ENCODE data around the gene WNT9B.

WNT9B gene

DNA sequence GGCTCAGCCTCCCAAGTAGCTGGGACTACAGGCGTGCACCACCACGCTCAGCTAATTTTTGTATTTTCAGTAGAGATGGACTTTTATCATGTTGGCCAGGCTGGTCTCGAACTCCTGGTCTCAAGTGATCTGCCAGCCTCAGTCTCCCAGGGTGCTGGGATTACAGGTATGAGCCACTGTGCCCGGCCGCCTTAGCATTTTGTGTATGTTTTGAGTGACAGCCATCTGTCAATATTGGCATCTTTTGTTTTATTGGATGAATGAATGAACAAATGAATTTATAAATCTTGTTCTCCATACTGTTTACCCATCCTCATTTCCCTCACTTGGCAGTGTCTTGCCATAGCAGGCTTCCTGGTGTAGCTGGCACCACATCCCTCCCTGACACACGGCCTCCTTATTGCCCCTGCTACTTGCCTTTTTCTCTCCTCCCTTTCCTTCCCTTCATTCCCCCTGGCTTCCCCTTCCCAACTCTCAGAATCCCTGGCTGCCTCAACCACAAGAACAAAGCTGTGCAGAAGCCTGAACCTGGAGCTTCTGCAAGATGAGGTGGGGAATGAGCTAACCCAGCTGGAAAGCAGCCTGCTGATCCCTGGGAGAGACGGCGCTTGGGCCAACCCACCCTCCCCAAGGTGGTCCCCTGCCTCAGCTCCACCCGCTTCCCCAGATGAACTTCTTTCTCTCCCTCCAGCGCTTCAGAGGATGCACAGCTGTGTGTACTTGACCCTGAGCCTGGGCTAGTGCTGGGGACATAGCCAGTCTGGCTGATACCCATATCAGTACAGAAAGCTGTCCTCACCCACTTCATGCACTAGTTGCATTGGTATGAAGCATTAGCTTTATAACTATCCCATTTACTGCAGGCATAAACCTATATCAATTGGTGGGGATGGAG, 34.3 kb downstream of the WNT9B start:
- DNase-seq, result no peak

DNA sequence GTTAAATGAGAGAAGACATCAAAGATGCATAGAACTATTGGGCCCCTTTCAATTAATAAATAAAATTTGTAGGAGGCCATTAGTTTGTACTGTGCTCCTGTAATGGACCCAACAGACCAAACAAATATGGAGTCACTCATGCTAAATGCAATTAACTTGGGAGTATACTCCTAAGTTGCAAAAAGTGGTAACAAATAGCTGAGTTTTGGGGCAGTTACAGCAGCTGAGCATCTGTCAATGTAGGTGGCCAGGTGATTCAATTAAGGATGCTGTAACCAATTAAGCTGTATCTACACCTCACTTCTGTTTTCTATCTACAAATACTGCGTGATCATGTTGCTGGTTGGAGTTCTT, 34.9 kb downstream of the WNT9B start:
- no peak for DNase-seq

DNA sequence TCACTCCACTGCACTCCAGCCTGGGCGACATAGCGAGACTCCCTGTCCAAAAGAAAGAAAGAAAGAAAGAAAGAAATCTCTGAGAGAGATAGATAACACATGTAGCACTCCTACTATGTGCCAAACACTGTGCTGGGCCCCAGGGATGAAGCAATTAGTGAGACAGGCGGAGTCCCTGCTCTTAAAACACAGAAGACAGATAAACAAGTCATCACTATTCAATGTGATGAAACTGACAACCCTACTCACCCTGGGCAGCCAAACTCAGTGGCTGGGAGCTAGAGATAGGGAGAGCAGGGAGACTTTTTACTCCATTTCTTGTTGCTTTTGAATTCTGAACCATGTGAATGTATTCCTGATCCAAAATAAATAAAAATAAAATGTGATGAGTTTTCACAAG, 36.3 kb downstream of the WNT9B start:
- no peak for DNase-seq

DNA sequence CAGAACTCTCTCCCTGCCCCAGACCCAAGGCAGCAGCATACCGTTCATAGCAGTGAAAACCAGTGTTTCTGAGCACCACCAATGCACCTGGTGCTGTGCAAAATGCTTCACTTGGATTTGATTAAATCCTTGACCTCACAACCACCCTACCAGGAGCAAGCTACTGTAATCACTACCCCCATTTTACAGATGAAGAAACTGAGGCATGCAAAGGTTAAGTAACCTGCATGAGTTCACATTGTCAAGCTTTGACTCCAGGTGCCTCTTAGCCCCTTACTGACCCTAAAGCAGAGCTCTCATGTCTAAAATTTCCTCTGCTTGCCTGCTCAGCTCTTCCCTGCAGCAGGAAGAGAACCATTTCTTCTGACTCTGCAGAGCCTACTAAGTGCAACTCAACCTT, 37.3 kb downstream of the WNT9B start:
- no peak for DNase-seq

DNA sequence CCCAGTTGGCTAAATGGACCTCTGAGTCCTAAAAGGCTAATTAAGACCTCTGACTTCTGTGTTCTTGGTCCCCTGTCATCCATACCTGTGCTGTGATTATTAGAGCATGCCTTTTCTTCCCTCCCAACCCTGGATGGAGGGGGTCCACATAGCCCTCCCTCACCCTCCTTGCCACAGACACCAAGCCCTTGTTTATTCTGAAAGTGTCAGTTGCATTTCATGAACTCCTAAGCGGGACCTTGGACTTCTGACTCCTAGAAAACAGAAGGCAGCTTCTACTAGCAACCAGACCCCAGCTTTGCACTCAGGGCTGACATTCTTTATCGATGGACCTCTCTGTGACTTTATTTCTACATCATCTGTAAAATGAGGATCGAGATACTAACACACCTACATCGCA, 38.1 kb downstream of the WNT9B start:
- DNase-seq, result no peak

DNA sequence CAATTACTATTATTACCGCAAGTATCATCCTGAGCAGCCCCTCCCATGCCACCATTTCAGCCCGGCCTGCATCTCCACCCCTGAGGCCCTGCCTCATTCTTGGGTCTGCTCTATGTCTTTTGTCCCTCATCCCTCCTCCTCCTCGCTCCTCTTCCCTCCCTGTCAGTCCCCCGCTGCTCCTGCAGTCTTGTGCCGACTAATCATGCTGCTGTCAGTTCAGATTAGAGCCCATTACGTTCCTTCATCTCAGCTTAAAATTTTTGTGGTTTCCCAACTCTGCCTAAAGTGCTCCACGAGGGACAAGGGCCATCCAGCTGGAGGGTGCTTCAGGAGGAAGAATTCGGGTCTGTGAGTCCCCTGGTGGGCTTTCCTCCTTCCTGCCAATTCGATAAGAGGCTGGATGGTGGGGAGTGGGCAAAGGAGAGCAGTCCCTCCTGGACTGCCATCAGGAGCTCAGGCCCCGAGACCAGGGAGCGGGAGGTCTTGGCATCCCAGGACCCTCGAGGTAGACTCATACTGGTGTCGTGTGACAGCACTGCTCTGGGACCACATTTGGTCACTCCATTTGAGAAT, 38.7 kb downstream of the WNT9B start:
- DNase-seq, result no peak

DNA sequence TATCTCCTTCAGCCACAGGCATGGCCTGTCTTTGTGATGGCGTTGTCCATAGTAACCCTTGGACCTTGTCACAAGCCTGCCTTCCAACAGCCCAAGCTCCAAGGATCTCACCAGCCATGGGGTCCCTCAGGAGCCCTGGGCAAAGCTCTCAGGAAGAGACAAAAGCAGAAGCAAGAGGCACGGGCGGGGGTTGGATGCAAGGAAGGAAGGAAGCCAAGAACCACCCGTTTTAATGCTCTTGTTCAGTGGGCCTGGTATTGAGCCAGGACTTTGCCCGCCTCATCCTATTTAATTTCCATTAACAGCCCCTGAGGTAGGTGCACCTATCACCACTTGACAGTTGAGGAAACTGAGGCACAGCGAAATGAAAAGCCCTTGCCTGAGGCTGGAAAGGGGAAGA, 39.3 kb downstream of the WNT9B start:
- no peak for DNase-seq

DNA sequence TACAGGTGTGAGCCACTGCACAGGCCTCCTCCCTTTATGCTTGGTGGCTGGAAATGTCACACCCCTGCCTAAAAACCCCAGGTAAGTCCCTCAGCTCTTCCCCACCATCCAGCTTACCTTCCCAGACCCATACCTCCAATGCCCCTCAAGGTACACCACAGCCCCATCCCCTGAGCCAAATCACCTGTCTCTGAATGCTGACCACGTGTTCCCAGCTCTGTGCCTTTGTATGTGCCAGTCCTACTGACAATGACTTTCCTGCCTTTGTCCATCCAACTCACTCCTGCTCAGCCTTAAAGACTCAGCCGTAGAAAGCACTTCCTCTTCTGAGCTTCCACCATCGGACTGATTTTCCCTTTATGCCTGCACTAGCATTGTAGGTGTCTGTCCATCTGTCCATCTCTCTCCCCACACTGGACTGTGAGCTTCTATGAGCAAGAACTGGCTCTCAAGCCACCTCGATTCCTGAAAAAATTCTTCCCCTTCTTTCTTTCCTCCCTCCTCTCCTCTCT, 40.9 kb downstream of the WNT9B start:
- DNase-seq, result no peak

DNA sequence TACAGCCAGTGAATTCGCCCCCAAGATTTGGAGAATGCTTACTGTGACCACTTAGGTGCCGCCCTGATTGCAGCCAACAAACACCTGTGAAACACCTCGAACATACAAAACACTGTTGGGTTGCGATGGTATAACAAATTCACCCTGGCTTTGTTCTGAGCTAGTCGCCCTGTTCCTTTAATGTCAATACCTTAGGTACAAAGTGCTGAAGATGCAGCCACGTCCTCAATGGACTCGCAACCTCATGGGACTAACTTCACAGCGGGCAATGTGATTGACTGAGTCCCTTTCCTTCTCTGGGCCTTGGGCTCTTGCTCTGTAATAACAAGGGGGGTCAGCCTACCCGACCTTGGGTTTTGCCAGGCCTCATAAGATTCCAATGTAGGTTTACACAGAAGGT, 42.6 kb downstream of the WNT9B start:
- no peak for DNase-seq

DNA sequence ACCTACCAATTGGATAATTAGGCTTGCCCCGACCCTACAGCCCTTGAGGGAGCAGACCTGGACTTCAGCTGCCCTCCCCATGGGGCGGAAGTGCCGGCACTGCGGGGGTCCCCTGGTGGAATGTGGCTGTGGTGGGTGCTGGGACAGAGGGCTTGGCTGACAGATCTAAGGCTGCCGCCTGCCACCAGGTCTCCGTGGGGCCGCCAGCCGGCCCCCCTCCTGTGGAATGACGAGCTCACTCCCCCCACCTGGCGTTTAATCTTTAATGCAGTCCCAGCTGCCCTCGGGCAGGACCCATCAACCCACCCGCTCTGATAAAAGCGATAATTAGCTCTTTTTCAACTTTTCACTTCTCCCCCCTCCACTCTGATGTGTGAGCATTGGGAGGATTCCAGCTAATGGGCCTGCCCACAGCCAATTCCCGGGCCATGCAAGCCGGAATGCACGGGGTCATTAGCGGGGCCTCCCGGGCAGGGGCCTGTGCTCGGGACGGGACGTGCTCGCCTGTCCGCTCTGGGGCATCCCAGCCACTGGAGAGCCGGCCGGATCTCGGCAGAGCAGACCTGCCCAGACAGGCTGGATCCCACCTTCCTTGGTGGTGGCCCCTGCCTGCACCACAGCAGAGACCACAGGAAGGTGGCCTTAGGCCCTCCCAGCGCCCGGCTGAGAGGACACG, 43.2 kb downstream of the WNT9B start:
- DNase-seq, result no peak

DNA sequence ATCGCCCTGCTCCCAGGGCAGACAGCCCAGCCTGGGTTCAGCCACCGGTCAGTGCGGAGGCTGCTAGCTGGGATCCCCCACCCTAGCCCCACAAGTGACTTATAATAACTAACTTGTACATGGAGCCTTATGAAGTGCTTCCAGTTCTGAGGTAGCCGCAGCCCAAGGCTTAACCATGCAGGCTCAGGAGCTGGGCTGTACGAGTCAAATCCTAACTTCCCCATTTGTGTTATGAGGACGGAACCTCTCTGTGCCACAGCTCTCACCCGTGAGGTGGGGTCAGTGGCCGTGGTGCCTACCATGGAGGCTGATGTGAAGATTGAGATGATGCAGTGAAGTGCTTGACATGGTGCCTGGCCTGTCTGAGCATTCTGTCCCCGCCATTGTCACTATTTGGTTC, 43.8 kb downstream of the WNT9B start:
- no peak for DNase-seq

DNA sequence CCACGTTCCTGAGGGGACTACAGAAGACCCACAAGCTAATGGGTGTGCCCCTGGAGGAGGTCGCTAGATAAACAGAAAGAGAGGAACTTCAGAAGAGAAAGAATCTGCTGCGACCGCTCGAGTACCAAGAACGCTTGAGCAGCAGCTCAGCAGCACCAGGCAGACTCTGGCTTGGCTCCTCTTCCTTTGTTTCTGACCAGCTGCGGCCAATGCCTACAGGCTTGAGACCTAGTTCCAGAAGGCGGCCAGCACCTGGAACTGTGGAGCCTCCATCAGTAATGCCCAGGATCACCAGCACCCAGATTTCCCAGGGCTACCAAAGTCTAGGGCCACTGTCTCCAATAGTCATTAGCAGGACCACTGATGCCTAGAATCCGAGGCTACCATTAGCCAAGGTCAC, 45.6 kb downstream of the WNT9B start:
- no peak for DNase-seq

DNA sequence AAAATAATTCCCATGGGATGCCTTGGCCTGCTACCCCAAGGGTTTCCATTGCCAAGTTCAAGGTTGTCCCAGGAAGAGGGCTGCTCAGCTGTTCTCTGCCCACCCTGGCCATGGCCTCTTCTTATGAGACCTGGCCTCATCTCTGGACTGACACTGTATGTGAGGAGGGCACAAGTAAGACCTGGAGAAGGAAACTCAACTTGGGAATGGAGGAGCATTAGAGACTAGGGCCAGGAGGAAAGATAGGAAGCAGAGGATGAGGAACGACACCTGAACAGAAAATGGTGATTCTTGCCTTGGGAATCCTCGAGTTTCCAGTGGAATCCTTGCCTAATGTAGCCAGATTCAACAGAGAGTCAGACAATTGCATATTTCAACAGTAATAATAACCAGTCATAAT, 47.0 kb downstream of the WNT9B start:
- no peak for DNase-seq

DNA sequence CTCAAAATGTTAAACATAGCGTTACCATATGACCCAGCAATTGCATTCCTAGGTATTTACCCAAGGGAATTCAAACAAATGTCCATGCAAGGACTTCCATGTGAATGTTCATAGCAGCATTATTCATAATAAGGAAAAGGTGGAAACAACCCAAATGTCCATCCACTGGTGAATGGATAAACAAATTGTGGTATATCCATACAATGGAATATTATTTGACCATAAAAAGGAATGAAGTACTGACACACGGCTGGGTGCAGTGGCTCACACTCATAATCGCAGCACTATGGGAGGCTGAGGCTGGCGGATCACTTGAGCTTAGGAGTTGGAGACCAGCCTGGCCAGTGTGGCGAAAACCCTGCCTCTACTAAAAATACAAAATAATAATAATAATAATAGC, 47.5 kb downstream of the WNT9B start:
- DNase-seq, result no peak

DNA sequence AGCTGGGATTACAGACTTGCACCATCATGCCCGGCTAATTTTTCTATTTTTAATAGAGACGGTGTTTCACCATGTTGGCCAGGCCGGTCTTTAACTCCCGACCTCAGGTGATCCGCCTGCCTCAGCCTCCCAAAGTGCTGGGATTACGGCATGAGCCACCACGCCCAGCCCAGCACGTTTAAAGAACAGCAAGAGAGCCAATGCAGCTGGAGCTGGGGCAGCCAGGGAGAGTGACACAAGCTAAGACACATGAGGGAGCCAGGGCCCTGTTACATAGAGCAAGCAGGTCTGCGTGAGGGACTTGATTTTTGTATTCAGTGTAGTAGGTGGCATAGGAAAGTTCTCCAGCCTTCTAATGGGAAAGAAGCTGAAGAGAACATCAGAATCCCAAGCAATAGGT, 49.9 kb downstream of the WNT9B start:
- no peak for DNase-seq

DNA sequence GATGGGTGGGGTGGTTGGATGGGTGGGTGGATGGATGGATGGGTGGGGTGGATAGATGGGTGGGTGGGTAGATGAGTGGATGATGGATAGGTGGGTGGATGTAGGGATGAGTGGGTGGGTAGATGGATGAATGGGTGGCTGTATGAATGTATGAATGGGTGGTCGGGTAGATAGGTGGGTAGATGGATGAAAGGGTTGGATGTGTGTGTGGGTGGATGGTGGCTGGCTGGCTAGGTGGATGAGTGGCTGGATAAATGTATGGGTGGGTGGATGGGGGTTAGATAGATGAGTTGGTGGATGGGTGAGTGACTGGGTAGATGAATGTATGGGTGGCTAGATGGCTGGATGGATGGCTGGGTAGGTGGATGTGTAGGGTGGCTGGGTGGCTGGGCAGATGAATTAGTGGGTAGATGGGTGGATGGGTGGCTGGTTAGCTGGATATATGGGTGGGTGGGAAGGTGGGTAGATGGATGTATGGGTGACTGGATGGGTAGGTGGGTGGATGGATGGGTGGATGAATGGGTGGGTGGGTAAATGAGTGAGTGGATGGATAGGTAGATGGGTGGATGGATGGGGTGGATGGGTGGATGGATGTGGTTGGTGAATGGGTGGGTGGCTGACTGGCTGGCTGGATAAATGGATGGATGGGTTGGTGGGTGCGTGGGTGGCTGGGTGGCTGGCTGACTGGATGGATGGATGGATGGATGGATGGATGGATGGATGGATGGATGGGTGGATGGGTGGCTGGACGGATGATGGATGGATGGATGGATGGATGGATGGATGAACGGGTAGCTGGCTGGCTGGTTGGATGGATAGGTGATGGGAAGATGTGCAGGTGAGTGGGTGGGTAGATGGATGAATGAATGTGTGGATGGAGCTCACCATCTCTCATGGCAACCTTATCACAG, 52.6 kb downstream of the WNT9B start:
- no peak for DNase-seq

DNA sequence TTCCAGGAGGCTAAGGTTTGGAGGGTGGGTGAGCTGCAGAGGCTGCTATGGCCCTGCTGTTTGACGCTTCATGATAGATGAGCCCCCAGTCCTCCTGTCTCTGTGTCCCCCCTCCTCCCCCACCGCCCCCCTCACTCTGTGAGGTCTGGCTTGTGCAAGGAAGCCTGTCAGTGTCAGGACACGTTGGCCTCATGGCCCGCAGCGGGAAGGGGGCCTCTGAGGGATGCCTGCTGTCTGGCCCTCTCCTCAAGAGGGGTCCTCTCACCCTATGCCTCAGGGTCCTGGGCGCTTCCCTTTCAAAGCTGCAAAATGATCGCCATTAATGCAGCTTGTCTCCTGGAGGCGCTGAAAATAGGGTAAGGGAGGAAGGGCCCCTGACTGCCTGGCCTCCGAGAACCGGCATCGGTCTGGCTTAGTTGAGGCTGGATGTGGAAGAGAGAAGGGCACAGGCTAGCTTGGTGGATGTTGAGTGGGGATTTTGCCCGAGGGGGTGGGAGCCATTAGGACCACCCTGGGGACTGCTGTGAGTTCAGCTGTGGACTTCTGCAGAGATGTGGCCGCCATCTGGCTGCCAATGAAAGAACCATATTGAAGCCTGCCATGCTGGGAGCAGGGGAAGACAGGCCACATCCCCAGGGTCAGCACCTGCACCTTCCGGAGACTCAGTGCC, 56.8 kb downstream of the WNT9B start:
- DNase-seq, result no peak

DNA sequence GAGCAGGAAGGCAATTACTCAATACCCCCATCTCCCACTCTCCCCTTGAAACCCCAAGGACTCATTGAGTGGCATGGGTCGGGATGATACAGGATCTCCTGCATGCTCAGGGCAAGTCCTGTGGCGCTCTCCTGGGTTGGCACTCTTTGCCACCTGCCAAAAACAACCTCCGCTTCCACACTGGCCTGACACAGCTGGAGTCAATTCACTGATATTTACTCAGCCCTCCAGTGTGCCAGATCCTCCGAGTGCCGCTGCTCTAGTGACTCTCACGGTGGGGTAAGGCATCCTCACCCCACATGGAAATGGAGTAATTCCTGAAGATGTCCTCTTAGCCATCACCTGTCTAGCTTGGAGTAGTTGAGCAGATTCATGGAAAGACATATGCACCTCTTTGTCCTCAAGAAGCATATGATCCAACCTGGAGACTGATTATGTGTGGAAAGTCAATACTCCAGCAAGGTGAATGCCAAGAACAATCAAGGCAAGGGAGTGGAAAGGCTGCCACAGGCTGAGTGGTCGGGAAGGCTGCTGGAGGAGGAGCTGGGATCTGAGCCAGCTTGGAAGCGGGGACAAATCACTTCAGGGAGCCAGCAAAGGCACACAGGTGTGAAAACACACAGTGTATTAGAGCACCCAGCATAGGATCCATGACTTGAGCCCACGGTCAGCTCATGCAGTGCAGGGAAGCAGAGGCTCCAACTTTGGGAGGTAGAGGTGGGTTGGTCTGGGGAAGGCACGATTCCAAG, 59.0 kb downstream of the WNT9B start:
- DNase-seq, result no peak

DNA sequence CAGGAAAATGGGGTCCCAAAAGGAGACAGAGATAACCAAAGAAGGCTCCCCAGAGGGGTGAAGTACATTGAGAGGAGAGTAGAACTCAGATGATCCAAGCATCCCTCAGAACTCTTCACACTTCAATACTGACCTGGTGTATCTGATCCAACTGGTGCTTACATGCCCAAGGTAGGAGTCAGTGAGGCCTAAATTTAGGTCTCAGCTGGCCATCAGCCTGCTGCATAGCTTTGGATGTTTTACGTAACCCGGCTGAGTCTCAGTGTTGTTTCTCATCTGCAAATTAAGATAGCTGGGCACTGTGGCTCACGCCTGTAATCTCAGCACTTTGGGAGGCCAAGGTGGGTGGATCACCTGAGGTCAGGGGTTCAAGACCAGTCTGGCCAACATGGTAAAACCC, 59.9 kb downstream of the WNT9B start:
- no peak for DNase-seq

DNA sequence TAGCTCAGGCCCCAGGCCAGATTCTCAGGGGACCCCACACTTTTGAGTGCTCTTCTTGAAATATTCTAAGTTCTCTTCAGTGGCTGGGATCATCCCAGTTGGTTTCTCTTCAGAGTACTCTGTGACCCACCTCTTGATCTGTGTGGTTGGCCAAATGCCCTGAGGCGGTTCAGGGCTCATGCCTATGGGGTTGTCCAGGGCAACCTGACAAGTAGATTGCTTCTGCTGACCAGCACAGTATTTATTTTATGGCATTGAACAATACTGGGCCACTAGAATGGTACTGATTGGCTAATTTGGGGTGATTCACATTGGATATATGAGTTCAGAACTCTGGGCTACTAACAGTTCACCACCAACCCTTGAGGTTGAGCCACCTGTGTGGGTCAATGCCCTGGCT, 64.2 kb downstream of the WNT9B start:
- DNase-seq, result no peak

DNA sequence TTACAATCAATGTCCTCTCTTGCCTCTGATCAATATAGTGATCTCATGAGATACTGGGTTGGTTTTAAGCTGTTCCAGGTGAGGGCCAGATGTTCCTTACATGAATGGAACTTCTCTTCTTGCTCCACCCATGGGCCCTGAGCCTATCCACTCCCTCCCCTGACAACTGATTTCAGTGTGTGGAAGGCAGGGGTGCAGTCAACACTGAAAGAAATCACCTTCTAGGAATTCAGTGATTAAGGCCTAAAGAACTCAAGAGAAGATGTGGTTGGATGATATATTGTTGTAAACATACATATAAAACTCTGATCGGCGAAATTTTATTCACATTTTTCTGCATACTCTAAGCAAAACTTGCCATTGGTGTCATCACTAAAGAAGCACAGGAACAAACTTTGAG, 64.8 kb downstream of the WNT9B start:
- no peak for DNase-seq

DNA sequence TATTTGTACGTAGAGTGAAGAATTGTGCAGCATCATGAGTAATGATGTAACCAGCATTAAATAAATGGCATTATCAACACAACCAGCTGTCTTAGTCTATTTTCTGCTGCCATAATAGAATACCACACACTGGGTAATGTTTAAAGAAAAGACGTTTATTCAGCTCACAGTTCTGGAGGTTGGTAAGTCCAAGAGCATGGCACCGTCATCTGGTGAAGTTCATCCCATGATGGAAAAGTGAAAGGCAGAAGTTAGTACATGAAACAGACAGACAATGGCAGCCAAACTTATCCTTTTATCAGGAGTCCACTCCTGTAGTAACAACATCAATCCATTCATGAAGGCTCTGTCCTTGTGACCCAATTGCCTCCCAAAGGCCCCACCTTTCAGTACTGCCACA, 65.2 kb downstream of the WNT9B start:
- no peak for DNase-seq

Measured in DMS 273 treated with DMSO at 0.1 percent for 48 hours (cell line).